Upper lobe of left lung (tissue), 6 donors: ENCODE results near the gene SIL1. TPM values are rescaled to one million over a fixed set of nuclear protein-coding genes. Genes with fewer than 3 reads are reported as not detected.

Source experiments
- ATAC-seq, 2 donors: fragments of 200-7000 bp; cut with Tn5 transposase; one replicate each; pipeline ENCODE4 v1.9.1; 2022; ENCODE audit warnings: mild to moderate bottlenecking in 2 of 2, moderate library complexity in 2 of 2; ENCODE audit not compliant: low FRiP score in 2 of 2
- DNase-seq, 2 donors: peaks; one replicate each; pipeline ENCODE4 v3.0.0-alpha.2; 2019 to 2020
- H3K27ac ChIP-seq, 4 donors: fragments of 200-600 bp; sonication (generic); one replicate each; pipeline ENCODE4 v1.5.1; 2016 to 2019
- H3K27me3 ChIP-seq, 4 donors: fragments of 200-600 bp; sonication (generic); one replicate each; pipeline ENCODE4 v1.5.1; 2017 to 2019
- H3K36me3 ChIP-seq, 4 donors: fragments of 200-600 bp; sonication (generic); one replicate each; pipeline ENCODE4 v1.5.1; 2016 to 2019
- H3K4me1 ChIP-seq, 4 donors: fragments of 200-600 bp; sonication (generic); one replicate each; pipeline ENCODE4 v1.5.1; 2018 to 2019
- H3K4me3 ChIP-seq, 4 donors: fragments of 200-600 bp; sonication (generic); one replicate each; pipeline ENCODE4 v1.5.1; 2017 to 2019; ENCODE audit warnings: mild to moderate bottlenecking in 2 of 4, moderate library complexity in 1 of 4
- H3K9me3 ChIP-seq, 4 donors: fragments of 200-600 bp; sonication (generic); one replicate each; pipeline ENCODE4 v1.5.1; 2018 to 2019
- CTCF ChIP-seq, 6 experiments: fragments of 450-650 bp in 4 of 6; fragments of 200-600 bp in 2 of 6; sonication (generic) in 2 of 6; IDR thresholded peaks; one replicate each; pipeline ENCODE4 v1.5.1; 2016 to 2019; ENCODE audit warnings: antibody characterized with exemption in 6 of 6
- EP300 ChIP-seq, 4 donors: sonication (generic); formaldehyde crosslinking; IDR thresholded peaks; one replicate each; pipeline ENCODE4 v1.5.1; 2017; ENCODE audit warnings: antibody characterized with exemption in 4 of 4, control low read depth in 2 of 4
- POLR2A ChIP-seq, 4 donors: fragments of 450-650 bp; IDR thresholded peaks; one replicate each; pipeline ENCODE4 v1.5.1; 2016 to 2017; ENCODE audit warnings: antibody characterized with exemption in 4 of 4, mild to moderate bottlenecking in 2 of 4
- POLR2AphosphoS5 ChIP-seq, 2 donors: sonication (generic); formaldehyde crosslinking; IDR thresholded peaks; one replicate each; pipeline ENCODE4 v1.5.1; 2017; ENCODE audit warnings: antibody characterized with exemption in 2 of 2
- WGBS, 2 donors: methylation state at CpG; one replicate each; pipeline ENCODE4 v1.1.5; 2017 to 2018; 5-methylcytosine and 5-hydroxymethylcytosine counted together
- total RNA-seq, 6 donors: library from RNA; depleted of rRNA in 4 of 6; stranded (reverse); fragments of >200 nt in 4 of 6; gene quantifications; one replicate each; pipeline versions ENCODE4 v1.1.0 to v1.2.1, GENCODE V29; 2016 to 2021
- donor health status: DM: no; HTN: no; CAD: no; lungs with moderate emphysema.
- donor health status: DM: no; HTN: yes; CAD: no; lungs with severe emphysema.

SIL1 gene
- total RNA-seq, 6 donors from 2014 or later = 30.2 to 83.8 (median 51.2) TPM

GRCh38 chr5:138975098-138975847 lies 222.9 kb downstream of the SIL1 start:
- Histone ChIP-seq H3K4me3 (no peak overlapping the region), H3K9me3 (no peaks in the 10 kb centered on the region), H3K27me3 (no peaks in the 10 kb centered on the region), H3K4me1 (peaks cover 17 to 27% (median 22%) of the 10 kb centered on the region in 4 donors), H3K36me3 (no peaks in the 10 kb centered on the region), H3K27ac (peak overlapping the region; percentile 55 to 83 (median 68))
- DNase-seq (peak; percentile 45 to 50), ATAC-seq (peak; percentile 42 to 65)
- WGBS, 2 donors = 69 to 74% methylated on average over 9 to 10 of the region's 10 CpGs
- peak in 1 of 2 donors; percentile 27 for TF ChIP-seq POLR2AphosphoS5 (IDR thresholded peaks at IDR 0.05)
- no peak for TF ChIP-seq CTCF (IDR thresholded peaks at IDR 0.05)

- TF ChIP-seq POLR2A (IDR thresholded peaks at IDR 0.05) (no peak), POLR2AphosphoS5 (IDR thresholded peaks at IDR 0.05) (peak in 1 of 2 donors; percentile 57), EP300 (IDR thresholded peaks at IDR 0.05) (peak in 1 of 4 donors; percentile 15), CTCF (IDR thresholded peaks at IDR 0.05) (peak in 1 of 6 experiments; percentile 4)
- ATAC-seq (peak; percentile 63 to 65), DNase-seq (peak in 1 of 2 donors; percentile 30)
- WGBS, 2 donors = 43 to 47% methylated on average over 8 of the region's 8 CpGs
- Histone ChIP-seq H3K9me3 (no peaks in the 10 kb centered on the region), H3K4me3 (no peak overlapping the region), H3K27ac (peak overlapping the region; percentile 55 to 83 (median 68)), H3K4me1 (peaks cover 17 to 27% (median 22%) of the 10 kb centered on the region in 4 donors), H3K36me3 (no peaks in the 10 kb centered on the region), H3K27me3 (no peaks in the 10 kb centered on the region)
These were observed 223.7 kb downstream of the SIL1 start for GRCh38 chr5:138974227-138975063.

- peaks cover 17 to 32% (median 22%) of the 10 kb centered on the region in 4 donors for H3K4me1 ChIP-seq
These were observed 225.3 kb downstream of the SIL1 start for GRCh38 chr5:138972836-138973235.

DNA sequence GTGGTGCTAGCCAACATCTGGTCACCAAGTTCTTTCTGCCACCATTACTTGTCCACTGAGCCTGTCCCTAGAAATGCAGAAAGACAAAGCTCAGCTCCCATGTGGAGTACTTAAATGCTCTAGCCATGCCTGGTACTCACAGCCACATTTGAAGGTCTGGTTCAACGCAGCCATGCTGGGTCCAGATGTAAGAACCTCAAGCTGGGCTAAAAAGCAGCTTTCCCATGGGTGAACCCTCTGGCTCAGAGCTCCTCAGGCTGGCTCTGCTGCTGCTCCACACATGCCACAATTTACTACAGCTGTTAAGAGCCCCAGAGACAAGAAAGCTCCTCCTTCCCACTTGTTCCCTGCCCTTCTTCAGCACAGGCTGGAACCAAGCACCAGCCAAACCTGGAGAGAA lies 225.9 kb downstream of the SIL1 start:
- Histone ChIP-seq H3K4me1 (peaks cover 17 to 35% (median 22%) of the 10 kb centered on the region in 4 donors), H3K36me3 (no peaks in the 10 kb centered on the region), H3K9me3 (no peaks in the 10 kb centered on the region), H3K27me3 (no peaks in the 10 kb centered on the region), H3K4me3 (no peak overlapping the region), H3K27ac (no peak overlapping the region)
- DNase-seq = no peak
- no peak for TF ChIP-seq POLR2A (IDR thresholded peaks at IDR 0.05)
- TF ChIP-seq POLR2AphosphoS5 (IDR thresholded peaks at IDR 0.05) = no peak
- no peak for TF ChIP-seq CTCF (IDR thresholded peaks at IDR 0.05)
- 93% methylated on average over 1 of the region's 1 CpG; no CpG with 5 or more reads in 1 of the 2 donors for WGBS, 2 donors
- peak in 1 of 2 donors; percentile 44 for ATAC-seq

More at GRCh38 chr5:138972836-138973235, 225.3 kb downstream of the SIL1 start:
- H3K27me3 ChIP-seq = no peaks in the 10 kb centered on the region
- DNase-seq (no peak), ATAC-seq (no peak)
- H3K9me3 ChIP-seq = no peaks in the 10 kb centered on the region
- no peak overlapping the region for H3K4me3 ChIP-seq
- no peaks in the 10 kb centered on the region for H3K36me3 ChIP-seq
- H3K27ac ChIP-seq = no peak overlapping the region
- WGBS, 2 donors = 81 to 85% methylated on average over 4 of the region's 4 CpGs
- TF ChIP-seq CTCF (IDR thresholded peaks at IDR 0.05) (peak in 1 of 6 experiments; percentile 16), POLR2AphosphoS5 (IDR thresholded peaks at IDR 0.05) (no peak)
